Measurements from ENCODE around the gene ARID5B. TPM values are rescaled to one million over a fixed set of nuclear protein-coding genes. Genes with fewer than 3 reads are reported as not detected.

ARID5B gene
- total RNA-seq, 4 donors from 2014 or later = 7.6 to 36.3 (median 21.2) TPM

DNA sequence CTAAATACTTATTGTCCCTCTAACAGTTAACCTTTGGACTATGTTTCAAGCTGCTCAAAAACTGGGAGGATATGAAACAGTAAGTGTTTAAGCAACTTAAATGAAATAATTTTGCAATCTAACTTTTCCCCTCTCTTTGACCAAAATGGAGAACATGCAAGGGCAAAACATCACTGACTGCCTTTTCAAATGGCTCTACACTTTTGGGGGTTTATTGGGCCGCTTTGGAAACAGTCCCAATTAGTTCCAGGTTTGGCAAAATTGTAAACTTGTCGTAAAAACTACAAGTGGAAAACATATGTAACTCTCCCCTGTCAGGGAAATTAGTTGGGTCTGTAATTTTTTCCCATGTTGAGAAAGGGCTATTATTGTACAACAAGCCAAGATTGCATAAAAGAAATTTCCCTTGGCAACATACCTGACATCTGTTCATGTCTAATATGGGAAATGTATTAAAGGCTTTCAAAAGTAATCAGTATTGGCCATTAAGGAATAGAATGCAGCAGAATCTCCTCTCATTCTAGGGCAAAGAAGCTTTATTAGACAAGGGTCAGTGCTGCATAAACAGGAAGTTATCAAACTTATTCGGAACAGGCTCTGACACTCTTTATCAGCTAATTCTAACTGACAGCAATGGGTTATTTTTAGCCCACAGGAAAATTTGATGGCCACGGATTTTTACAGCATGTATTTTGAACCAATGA lies 157.9 kb downstream of the ARID5B start:
- Histone ChIP-seq H3K27me3 (no peaks in the 10 kb centered on the region), H3K9me3 (no peaks in the 10 kb centered on the region), H3K27ac (peak overlapping the region in 2 of 3 donors; percentile 25 to 68), H3K4me3 (replicated peaks in 1 of 3) (no peak overlapping the region), H3K4me1 (peaks cover 0 to 6% of the 10 kb centered on the region in 2 donors), H3K36me3 (no peaks in the 10 kb centered on the region)
- 61 to 71% methylated on average over 4 of the region's 4 CpGs for WGBS, 2 donors
- intact Hi-C loops (cut with DNase I) = no loop called here
- no peak for DNase-seq
- TF ChIP-seq CTCF (IDR thresholded peaks at IDR 0.05) (no peak), POLR2A (IDR thresholded peaks at IDR 0.05) (no peak)

DNA sequence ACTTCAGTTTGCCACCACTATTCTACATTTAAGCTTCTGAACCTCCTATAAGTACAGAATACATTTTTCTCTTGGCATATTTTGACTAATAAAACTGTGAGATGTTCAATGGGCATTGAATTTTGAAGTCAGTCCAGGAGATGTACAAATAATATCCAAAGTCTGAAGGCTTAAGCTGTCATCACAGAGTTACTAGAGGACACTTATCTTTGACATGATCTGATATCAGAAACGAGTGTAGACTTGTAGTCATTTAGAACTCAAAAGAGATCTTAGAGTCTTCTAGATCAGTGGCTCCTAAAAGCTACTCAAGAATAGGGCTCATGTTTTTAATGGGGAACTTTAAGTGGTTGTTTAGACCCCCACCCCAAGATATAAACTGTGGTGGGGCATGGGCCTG lies 160.5 kb downstream of the ARID5B start:
- peaks cover 0 to 3% of the 10 kb centered on the region in 2 donors for H3K36me3 ChIP-seq
- TF ChIP-seq POLR2A (IDR thresholded peaks at IDR 0.05) (no peak), CTCF (IDR thresholded peaks at IDR 0.05) (no peak)
- no peak overlapping the region for H3K27ac ChIP-seq

DNA sequence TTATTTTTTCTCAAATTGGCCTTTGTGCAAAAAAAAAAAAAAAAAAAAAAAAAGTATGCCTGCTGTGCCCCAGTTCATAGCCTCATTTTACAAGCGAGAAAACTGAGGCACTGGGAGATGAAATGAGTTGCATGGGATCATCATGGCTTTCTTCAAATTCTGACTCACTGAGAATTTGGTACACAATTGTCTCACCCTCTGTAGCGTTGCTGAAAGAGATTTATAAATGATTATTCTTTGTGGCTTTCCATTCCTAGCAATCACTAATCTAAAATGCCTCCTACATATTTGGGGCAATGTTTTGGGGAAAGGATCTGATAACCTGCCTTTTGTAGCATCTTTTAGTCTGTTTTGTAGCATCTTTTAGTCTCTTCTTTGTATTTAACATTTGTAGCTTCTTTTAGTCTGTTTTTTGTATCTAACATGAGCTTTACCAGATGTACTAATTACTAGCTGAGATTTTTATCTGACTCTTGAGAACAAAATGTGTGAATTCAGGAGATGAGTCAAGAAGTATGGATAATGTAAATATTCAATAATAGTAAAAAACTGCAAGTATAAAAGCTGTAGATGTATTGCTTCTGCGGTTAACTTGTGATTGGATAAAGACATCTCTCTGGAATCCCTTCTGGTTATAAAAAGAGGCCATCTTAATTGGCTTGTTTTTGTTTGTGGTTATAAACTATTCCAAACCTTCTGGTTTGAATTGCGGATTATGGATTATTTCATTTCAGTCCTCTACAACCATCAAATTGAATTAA lies 161.4 kb downstream of the ARID5B start:
- Histone ChIP-seq H3K27ac (no peak overlapping the region), H3K9me3 (no peaks in the 10 kb centered on the region), H3K4me1 (peaks cover 0 to 6% of the 10 kb centered on the region in 2 donors), H3K4me3 (replicated peaks in 1 of 3) (no peak overlapping the region), H3K27me3 (no peaks in the 10 kb centered on the region), H3K36me3 (peaks cover 0 to 10% of the 10 kb centered on the region in 2 donors)
- TF ChIP-seq CTCF (IDR thresholded peaks at IDR 0.05) (no peak), POLR2A (IDR thresholded peaks at IDR 0.05) (no peak)
- intact Hi-C loops (cut with DNase I) = no loop called here
- no peak for DNase-seq
- WGBS, 2 donors = 93% methylated on average over 4 of the region's 4 CpGs

More for the DNA sequence above, 160.5 kb downstream of the ARID5B start:
- H3K4me1 ChIP-seq = peaks cover 0 to 6% of the 10 kb centered on the region in 2 donors
- intact Hi-C loops (cut with DNase I) = no loop called here
- no peak overlapping the region for H3K4me3 ChIP-seq (replicated peaks in 1 of 3)
- WGBS, 2 donors = 59 to 80% methylated on average over 1 of the region's 1 CpG
- no peaks in the 10 kb centered on the region for H3K27me3 ChIP-seq
- no peak for DNase-seq
- H3K9me3 ChIP-seq = no peaks in the 10 kb centered on the region

- DNase-seq = no peak
- Histone ChIP-seq H3K4me1 (no peaks in the 10 kb centered on the region), H3K9me3 (no peaks in the 10 kb centered on the region), H3K27me3 (no peaks in the 10 kb centered on the region), H3K4me3 (replicated peaks in 1 of 3) (no peak overlapping the region), H3K36me3 (peaks cover 0 to 10% of the 10 kb centered on the region in 2 donors), H3K27ac (peak overlapping the region in 2 of 3 donors; percentile 29 to 32)
- WGBS, 2 donors = 83% methylated on average over 3 of the region's 3 CpGs
- TF ChIP-seq CTCF (IDR thresholded peaks at IDR 0.05) = no peak
- TF ChIP-seq POLR2A (IDR thresholded peaks at IDR 0.05) = no peak
- intact Hi-C loops (cut with DNase I) = no loop called here
Measured at GRCh38 chr10:62063795-62064472, 162.4 kb downstream of the ARID5B start.
